Neural cell (in vitro differentiated cells): ENCODE data around the gene COL19A1. TPM values are rescaled to one million over a fixed set of nuclear protein-coding genes. Genes with fewer than 3 reads are reported as not detected.

Experiments used
- H2AFZ ChIP-seq: fragments of 200-600, 300-800 bp; sonication (generic), shearing (Covaris generic); 2 replicates; pipeline ENCODE4 v1.6.0; 2014; ENCODE audit warnings: low read depth, mild to moderate bottlenecking, antibody characterized with exemption, low read length, moderate library complexity
- H3F3A ChIP-seq: fragments of 200-600 bp; shearing (Covaris generic); 2 replicates; pipeline ENCODE4 v1.6.1; 2016; ENCODE audit warnings: mild to moderate bottlenecking, moderate library complexity, mixed read lengths, antibody characterized with exemption, low read length; ENCODE audit not compliant: insufficient read depth, poor library complexity, severe bottlenecking
- H3K27ac ChIP-seq: fragments of 200-600, 300-800 bp; sonication (generic), shearing (Covaris generic); 2 replicates; pipeline ENCODE4 v1.5.1; 2014; ENCODE audit warnings: mild to moderate bottlenecking, low read length, moderate library complexity
- H3K27me3 ChIP-seq: fragments of 300-800, 200-600 bp; sonication (generic), shearing (Covaris generic); 2 replicates; pipeline ENCODE4 v1.6.0; 2014; ENCODE audit warnings: mild to moderate bottlenecking, low read depth, low read length, moderate library complexity; ENCODE audit not compliant: insufficient read depth
- H3K36me3 ChIP-seq: fragments of 300-800, 200-600 bp; sonication (generic), shearing (Covaris generic); 2 replicates; pipeline ENCODE4 v1.5.1; 2014; ENCODE audit warnings: mild to moderate bottlenecking, antibody characterized with exemption, low read length, moderate library complexity; ENCODE audit not compliant: insufficient read depth
- H3K4me2 ChIP-seq: fragments of 300-800, 200-600 bp; sonication (generic), shearing (Covaris generic); 2 replicates; pipeline ENCODE4 v1.6.0; 2014; ENCODE audit warnings: mild to moderate bottlenecking, low read length
- H3K4me3 ChIP-seq: fragments of 300-800, 200-600 bp; sonication (generic), shearing (Covaris generic); 2 replicates; pipeline ENCODE4 v1.5.1; 2014; ENCODE audit warnings: mild to moderate bottlenecking, low read length, moderate library complexity
- H3K79me2 ChIP-seq: fragments of 200-600 bp; shearing (Covaris generic); replicated peaks from 2 replicates; pipeline ENCODE4 v1.6.0; 2014; ENCODE audit warnings: mild to moderate bottlenecking, low read length, moderate library complexity; ENCODE audit not compliant: insufficient read depth
- H3K9ac ChIP-seq: fragments of 300-800, 200-600 bp; sonication (generic), shearing (Covaris generic); 2 replicates; pipeline ENCODE4 v1.6.1; 2016; ENCODE audit warnings: mild to moderate bottlenecking, low read length, mixed read lengths
- H3K9me2 ChIP-seq: fragments of 200-600 bp; shearing (Covaris generic); 2 replicates; pipeline ENCODE4 v1.6.1; 2016; ENCODE audit warnings: mild to moderate bottlenecking, low read length, mixed read lengths; ENCODE audit not compliant: insufficient read depth
- H3K9me3 ChIP-seq: fragments of 200-600, 300-800 bp; sonication (generic), shearing (Covaris generic); 2 replicates; pipeline ENCODE4 v1.6.1; 2016; ENCODE audit warnings: mild to moderate bottlenecking, mixed run types, low read length, moderate library complexity, mixed read lengths
- H4K20me1 ChIP-seq: fragments of 200-600 bp; shearing (Covaris generic); 2 replicates; pipeline ENCODE4 v1.6.1; 2016; ENCODE audit warnings: mild to moderate bottlenecking, mixed run types; ENCODE audit not compliant: insufficient read depth
- CTCF ChIP-seq: fragments of 450-650 bp; IDR thresholded peaks from 2 replicates; pipeline ENCODE4 v1.5.1; 2014; ENCODE audit warnings: antibody characterized with exemption, mild to moderate bottlenecking, moderate library complexity; ENCODE audit not compliant: poor library complexity, severe bottlenecking
- EP300 ChIP-seq: fragments of 450-650 bp; conservative IDR thresholded peaks from 2 replicates; pipeline ENCODE4 v1.6.1; 2014; ENCODE audit warnings: antibody characterized with exemption, mild to moderate bottlenecking, moderate library complexity; ENCODE audit not compliant: poor library complexity, severe bottlenecking
- EZH2 ChIP-seq: fragments of 200-600, 300-800 bp; shearing (Covaris generic), sonication (generic); IDR thresholded peaks from 2 replicates; pipeline ENCODE4 v1.6.1; 2014; ENCODE audit warnings: antibody characterized with exemption, low read length, borderline replicate concordance, mild to moderate bottlenecking; ENCODE audit not compliant: insufficient read depth, poor library complexity, severe bottlenecking
- MXI1 ChIP-seq: fragments of 450-650 bp; conservative IDR thresholded peaks from 2 replicates; pipeline ENCODE4 v1.6.1; 2014; ENCODE audit warnings: antibody characterized with exemption, mild to moderate bottlenecking; ENCODE audit not compliant: poor library complexity, severe bottlenecking
- POLR2AphosphoS5 ChIP-seq: IDR thresholded peaks from 2 replicates; pipeline ENCODE4 v1.6.1; 2012
- RAD21 ChIP-seq: fragments of 450-650 bp; conservative IDR thresholded peaks from 2 replicates; pipeline ENCODE4 v1.6.1; 2014; ENCODE audit warnings: antibody characterized with exemption, mild to moderate bottlenecking, moderate library complexity
- REST ChIP-seq: IDR thresholded peaks from 2 replicates; pipeline ENCODE4 v1.6.1; 2012; ENCODE audit warnings: borderline replicate concordance
- SMC3 ChIP-seq: fragments of 450-650 bp; conservative IDR thresholded peaks from 2 replicates; pipeline ENCODE4 v1.6.1; 2014; ENCODE audit warnings: antibody characterized with exemption, mild to moderate bottlenecking, moderate library complexity; ENCODE audit not compliant: poor library complexity
- TAF1 ChIP-seq: IDR thresholded peaks from 2 replicates; pipeline ENCODE4 v1.6.1; 2012; ENCODE audit warnings: low read depth
- polyA plus RNA-seq: library from polyadenylated mRNA; depleted of rRNA; stranded (reverse); fragments of >200 nt; gene quantifications from 2 replicates; pipeline ENCODE4 v1.2.3, GENCODE V29; 2014

The COL19A1 gene
- polyA plus RNA-seq, 1 donor from 2014 or later: 0.24 TPM

GRCh38 chr6:70246118-70246517 is 379.8 kb downstream of the COL19A1 start:
- no peaks in the 10 kb centered on the region for H3K9me3 ChIP-seq
- no peak overlapping the region for H3K4me3 ChIP-seq
- no peak overlapping the region for H2AFZ ChIP-seq
- no peaks in the 10 kb centered on the region for H3K9me2 ChIP-seq
- H3K4me2 ChIP-seq: no peak overlapping the region
- no peak overlapping the region for H3K9ac ChIP-seq
- H3K79me2 ChIP-seq: no peaks in the 10 kb centered on the region
- no peaks in the 10 kb centered on the region for H3F3A ChIP-seq
- TF ChIP-seq REST: no peak
- TF ChIP-seq TAF1: no peak
- TF ChIP-seq EP300: no peak
- TF ChIP-seq POLR2AphosphoS5: no peak
- no peak for TF ChIP-seq EZH2
- TF ChIP-seq RAD21: no peak
- TF ChIP-seq MXI1: no peak
- no peak for TF ChIP-seq SMC3
- TF ChIP-seq CTCF: no peak
- H3K36me3 ChIP-seq: no peaks in the 10 kb centered on the region
- no peak overlapping the region for H3K27ac ChIP-seq
- H3K27me3 ChIP-seq: no peaks in the 10 kb centered on the region
- no peaks in the 10 kb centered on the region for H4K20me1 ChIP-seq

GRCh38 chr6:70252604-70253003 is 386.2 kb downstream of the COL19A1 start:
- H3K27me3 ChIP-seq: no peaks in the 10 kb centered on the region
- TF ChIP-seq EZH2 (no peak), SMC3 (no peak), EP300 (no peak), CTCF (no peak), REST (no peak), MXI1 (no peak), TAF1 (no peak), RAD21 (no peak), POLR2AphosphoS5 (no peak)
- no peaks in the 10 kb centered on the region for H3K9me3 ChIP-seq
- no peaks in the 10 kb centered on the region for H3K36me3 ChIP-seq
- H3K4me3 ChIP-seq: no peak overlapping the region
- no peaks in the 10 kb centered on the region for H4K20me1 ChIP-seq
- H3K9ac ChIP-seq: no peak overlapping the region
- H3K9me2 ChIP-seq: no peaks in the 10 kb centered on the region
- H3K79me2 ChIP-seq: no peaks in the 10 kb centered on the region
- no peaks in the 10 kb centered on the region for H3F3A ChIP-seq
- no peak overlapping the region for H2AFZ ChIP-seq
- H3K4me2 ChIP-seq: no peak overlapping the region
- H3K27ac ChIP-seq: no peak overlapping the region
